Right atrium auricular region (tissue), 2 donors: ENCODE results near the gene PIK3C2G. TPM values are rescaled to one million over a fixed set of nuclear protein-coding genes. Genes with fewer than 3 reads are reported as not detected.

Source experiments
- DNase-seq: peaks from one replicate; pipeline ENCODE4 v3.0.0-alpha.2; 2019; ENCODE audit warnings: low spot score
- H3K27ac ChIP-seq, 2 donors: fragments of 200-600 bp; sonication (generic); 1 replicate in 1 of 2; 2 replicates in 1 of 2; pipeline ENCODE4 v1.5.1; 2016 to 2019
- H3K27me3 ChIP-seq, 2 donors: fragments of 200-600 bp; sonication (generic); one replicate each; pipeline versions ENCODE4 v1.5.1 to v1.6.0; 2017 to 2019
- H3K36me3 ChIP-seq: fragments of 200-600 bp; sonication (generic); one replicate; pipeline ENCODE4 v1.5.1; 2016
- H3K4me1 ChIP-seq, 2 donors: fragments of 200-600 bp; sonication (generic); one replicate each; pipeline versions ENCODE4 v1.5.1 to v1.6.0; 2017 to 2019
- H3K4me3 ChIP-seq, 2 donors: fragments of 200-600 bp; sonication (generic); 1 replicate in 1 of 2; 2 replicates in 1 of 2; pipeline ENCODE4 v1.5.1; 2017 to 2019; ENCODE audit warnings: mild to moderate bottlenecking in 1 of 2, moderate library complexity in 1 of 2
- H3K9me3 ChIP-seq, 2 donors: fragments of 200-600 bp; sonication (generic); one replicate each; pipeline ENCODE4 v1.5.1; 2019
- CTCF ChIP-seq, 2 donors: fragments of 200-600 bp; sonication (generic); IDR thresholded peaks; one replicate each; pipeline ENCODE4 v1.5.1; 2019; ENCODE audit warnings: antibody characterized with exemption in 2 of 2
- total RNA-seq, 2 donors: library from RNA; depleted of rRNA; stranded (reverse); fragments of >200 nt; gene quantifications; one replicate each; pipeline ENCODE4 v1.1.0, GENCODE V29; 2016

Gene PIK3C2G
- total RNA-seq, 2 donors from 2014 or later = not detected

GRCh38 chr12:18327036-18327435 lies 65.7 kb downstream of the PIK3C2G start:
- H3K27me3 ChIP-seq = no peaks in the 10 kb centered on the region
- no peak for TF ChIP-seq CTCF (IDR thresholded peaks at IDR 0.05)
- no peak for DNase-seq
- peaks cover 0 to 6% of the 10 kb centered on the region in 2 donors for H3K4me1 ChIP-seq
- H3K4me3 ChIP-seq = no peak overlapping the region
- no peaks in the 10 kb centered on the region for H3K9me3 ChIP-seq
- no peak overlapping the region for H3K27ac ChIP-seq
- no peaks in the 10 kb centered on the region for H3K36me3 ChIP-seq

GRCh38 chr12:18332173-18332572 lies 70.9 kb downstream of the PIK3C2G start:
- H3K9me3 ChIP-seq = no peaks in the 10 kb centered on the region
- no peak for TF ChIP-seq CTCF (IDR thresholded peaks at IDR 0.05)
- H3K27me3 ChIP-seq = no peaks in the 10 kb centered on the region
- H3K4me1 ChIP-seq = no peaks in the 10 kb centered on the region
- no peak overlapping the region for H3K4me3 ChIP-seq
- H3K36me3 ChIP-seq = no peaks in the 10 kb centered on the region
- no peak for DNase-seq
- H3K27ac ChIP-seq = no peak overlapping the region

GRCh38 chr12:18339633-18340032 lies 78.3 kb downstream of the PIK3C2G start:
- Histone ChIP-seq H3K4me3 (no peak overlapping the region), H3K36me3 (no peaks in the 10 kb centered on the region), H3K4me1 (no peaks in the 10 kb centered on the region), H3K27ac (no peak overlapping the region), H3K9me3 (no peaks in the 10 kb centered on the region), H3K27me3 (no peaks in the 10 kb centered on the region)
- no peak for DNase-seq
- no peak for TF ChIP-seq CTCF (IDR thresholded peaks at IDR 0.05)

GRCh38 chr12:18340186-18340585 lies 78.9 kb downstream of the PIK3C2G start:
- Histone ChIP-seq H3K9me3 (no peaks in the 10 kb centered on the region), H3K4me1 (no peaks in the 10 kb centered on the region), H3K27ac (no peak overlapping the region), H3K27me3 (no peaks in the 10 kb centered on the region), H3K4me3 (no peak overlapping the region), H3K36me3 (no peaks in the 10 kb centered on the region)
- DNase-seq = no peak
- TF ChIP-seq CTCF (IDR thresholded peaks at IDR 0.05) = no peak

- H3K4me1 ChIP-seq = no peaks in the 10 kb centered on the region
- no peaks in the 10 kb centered on the region for H3K36me3 ChIP-seq
- H3K27ac ChIP-seq = no peak overlapping the region
- DNase-seq = no peak
- H3K27me3 ChIP-seq = no peaks in the 10 kb centered on the region
- no peak overlapping the region for H3K4me3 ChIP-seq
- no peak for TF ChIP-seq CTCF (IDR thresholded peaks at IDR 0.05)
- H3K9me3 ChIP-seq = no peaks in the 10 kb centered on the region
Observed at GRCh38 chr12:18340786-18341185, 79.5 kb downstream of the PIK3C2G start.

- no peak overlapping the region for H3K4me3 ChIP-seq
- no peak overlapping the region for H3K27ac ChIP-seq
Observed at GRCh38 chr12:18343708-18344107, 82.4 kb downstream of the PIK3C2G start.

More at GRCh38 chr12:18343708-18344107, 82.4 kb downstream of the PIK3C2G start:
- Histone ChIP-seq H3K4me1 (no peaks in the 10 kb centered on the region), H3K9me3 (no peaks in the 10 kb centered on the region), H3K36me3 (no peaks in the 10 kb centered on the region), H3K27me3 (no peaks in the 10 kb centered on the region)
- no peak for DNase-seq
- no peak for TF ChIP-seq CTCF (IDR thresholded peaks at IDR 0.05)
